Parathyroid adenoma (tissue), 2 donors: ENCODE measurements around the gene CASKIN1.

Experiments
- H2AFZ ChIP-seq: fragments of 300-600 bp; sonication (generic); one replicate; pipeline ENCODE4 v1.7.0; 2017; ENCODE audit warnings: antibody characterized with exemption, mild to moderate bottlenecking
- H3K27ac ChIP-seq: fragments of 300-600 bp; sonication (generic); one replicate; pipeline ENCODE4 v1.7.0; 2017
- H3K27me3 ChIP-seq: fragments of 300-600 bp; sonication (generic); one replicate; pipeline ENCODE4 v1.7.0; 2017; ENCODE audit warnings: low read length; ENCODE audit not compliant: control insufficient read depth, insufficient read depth
- H3K36me3 ChIP-seq: fragments of 300-600 bp; sonication (generic); one replicate; pipeline ENCODE4 v1.7.0; 2017; ENCODE audit warnings: low read length; ENCODE audit not compliant: control insufficient read depth, insufficient read depth
- H3K4me1 ChIP-seq: fragments of 300-600 bp; sonication (generic); one replicate; pipeline ENCODE4 v1.7.0; 2017; ENCODE audit warnings: control low read depth
- H3K4me2 ChIP-seq: fragments of 300-600 bp; sonication (generic); one replicate; pipeline ENCODE4 v1.7.0; 2017; ENCODE audit warnings: low read length
- H3K4me3 ChIP-seq: fragments of 300-600 bp; sonication (generic); one replicate; pipeline ENCODE4 v1.7.0; 2017; ENCODE audit warnings: low read depth, low read length
- H3K79me2 ChIP-seq: fragments of 300-600 bp; sonication (generic); one replicate; pipeline ENCODE4 v1.7.0; 2017; ENCODE audit warnings: control low read depth
- H3K9ac ChIP-seq: fragments of 300-600 bp; sonication (generic); one replicate; pipeline ENCODE4 v1.7.0; 2017; ENCODE audit warnings: mild to moderate bottlenecking
- H3K9me3 ChIP-seq: fragments of 300-600 bp; sonication (generic); one replicate; pipeline ENCODE4 v1.7.0; 2017; ENCODE audit warnings: low read length; ENCODE audit not compliant: control insufficient read depth
- TF ChIP-seq, protein P1 (sequence below): fragments of 300-600 bp; sonication (generic); IDR thresholded peaks from one replicate; pipeline ENCODE4 v1.7.0; 2017; ENCODE audit warnings: antibody characterized with exemption, mild to moderate bottlenecking
- donor health status: primary hyperparathyroidism.

Gene CASKIN1

DNA sequence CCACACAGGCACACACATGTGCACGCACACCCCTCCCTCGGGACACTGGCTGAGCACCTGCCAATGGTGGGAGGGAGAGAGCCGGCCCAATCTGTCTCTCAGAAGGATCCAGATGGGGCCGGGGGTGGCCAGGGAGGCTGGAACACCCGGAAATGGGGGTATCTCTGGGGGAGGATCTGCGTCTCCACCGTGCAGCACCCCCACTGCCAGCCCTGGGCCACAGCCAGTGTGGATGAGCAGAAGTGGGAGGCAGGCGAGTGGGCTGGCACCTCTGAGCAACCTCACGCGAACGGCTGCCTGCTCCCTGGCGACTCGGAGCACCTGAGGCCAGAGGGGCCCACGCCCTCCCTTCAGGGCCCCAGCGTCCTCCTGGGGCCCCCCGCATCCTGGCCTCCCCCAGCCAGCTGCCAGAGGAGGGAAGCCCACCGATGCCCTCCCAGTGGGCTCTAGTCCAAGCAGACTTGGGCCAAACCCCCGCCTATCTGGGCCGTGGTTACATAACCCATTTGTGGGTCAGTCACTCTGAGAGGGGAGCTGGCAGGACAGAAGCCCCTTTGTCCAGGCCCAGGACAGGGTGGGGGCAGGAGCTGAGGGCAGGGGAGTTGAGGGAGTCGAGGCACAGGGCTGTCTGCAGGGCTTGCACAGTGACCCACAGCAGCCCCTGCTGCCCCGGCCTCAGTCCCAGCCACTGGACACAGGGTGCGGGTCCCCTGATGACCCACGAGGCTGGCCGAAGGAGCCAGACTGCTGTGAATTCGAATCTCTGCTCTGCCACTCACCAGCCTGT is 5.6 kb downstream of the CASKIN1 start:
- TF ChIP-seq, protein P1, sequence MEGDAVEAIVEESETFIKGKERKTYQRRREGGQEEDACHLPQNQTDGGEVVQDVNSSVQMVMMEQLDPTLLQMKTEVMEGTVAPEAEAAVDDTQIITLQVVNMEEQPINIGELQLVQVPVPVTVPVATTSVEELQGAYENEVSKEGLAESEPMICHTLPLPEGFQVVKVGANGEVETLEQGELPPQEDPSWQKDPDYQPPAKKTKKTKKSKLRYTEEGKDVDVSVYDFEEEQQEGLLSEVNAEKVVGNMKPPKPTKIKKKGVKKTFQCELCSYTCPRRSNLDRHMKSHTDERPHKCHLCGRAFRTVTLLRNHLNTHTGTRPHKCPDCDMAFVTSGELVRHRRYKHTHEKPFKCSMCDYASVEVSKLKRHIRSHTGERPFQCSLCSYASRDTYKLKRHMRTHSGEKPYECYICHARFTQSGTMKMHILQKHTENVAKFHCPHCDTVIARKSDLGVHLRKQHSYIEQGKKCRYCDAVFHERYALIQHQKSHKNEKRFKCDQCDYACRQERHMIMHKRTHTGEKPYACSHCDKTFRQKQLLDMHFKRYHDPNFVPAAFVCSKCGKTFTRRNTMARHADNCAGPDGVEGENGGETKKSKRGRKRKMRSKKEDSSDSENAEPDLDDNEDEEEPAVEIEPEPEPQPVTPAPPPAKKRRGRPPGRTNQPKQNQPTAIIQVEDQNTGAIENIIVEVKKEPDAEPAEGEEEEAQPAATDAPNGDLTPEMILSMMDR = no peak
- H3K79me2 ChIP-seq = peaks cover 2% of the 10 kb centered on the region
- no peak overlapping the region for H3K27ac ChIP-seq
- no peaks in the 10 kb centered on the region for H3K36me3 ChIP-seq
- H3K4me3 ChIP-seq = no peak overlapping the region
- no peak overlapping the region for H2AFZ ChIP-seq
- H3K9me3 ChIP-seq = no peaks in the 10 kb centered on the region
- H3K4me2 ChIP-seq = no peak overlapping the region
- H3K9ac ChIP-seq = no peak overlapping the region
- H3K4me1 ChIP-seq = peaks cover 7% of the 10 kb centered on the region
- H3K27me3 ChIP-seq = no peaks in the 10 kb centered on the region

DNA sequence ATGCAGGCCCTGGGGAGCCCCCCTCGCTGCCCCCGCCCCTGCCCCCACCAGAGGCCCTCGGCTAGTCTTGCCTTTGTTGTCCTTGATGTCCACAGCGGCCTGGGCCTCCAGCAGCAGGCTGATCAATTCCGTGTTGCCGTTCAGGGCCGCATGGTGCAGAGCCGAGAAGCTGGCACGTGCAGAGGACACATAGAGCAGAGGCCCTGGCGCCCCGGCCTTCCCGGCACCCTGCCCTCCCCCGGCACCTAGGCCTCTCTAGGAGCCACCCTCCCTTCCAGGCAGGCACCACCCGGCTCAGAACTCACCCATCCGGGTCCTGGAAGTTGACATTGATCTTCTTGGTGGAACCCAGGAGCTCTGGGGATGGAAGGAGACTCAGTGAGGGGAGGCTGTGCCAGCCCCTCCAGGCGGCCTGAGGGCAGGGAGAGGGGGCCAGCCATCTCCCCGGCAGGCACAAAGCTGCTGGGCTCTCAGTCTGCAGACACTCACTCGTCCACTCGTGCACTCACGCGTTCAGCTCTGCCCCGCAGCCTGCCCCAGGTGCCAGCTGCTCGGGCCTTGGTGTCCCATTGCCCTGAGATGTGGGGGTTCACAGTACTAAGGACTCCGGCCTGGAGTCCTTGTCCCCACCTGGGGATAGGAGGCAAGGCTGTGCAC is 6.3 kb downstream of the CASKIN1 start:
- TF ChIP-seq, protein P1 = no peak
- Histone ChIP-seq H3K36me3 (no peaks in the 10 kb centered on the region), H3K27me3 (no peaks in the 10 kb centered on the region), H3K4me3 (no peak overlapping the region), H2AFZ (no peak overlapping the region), H3K9ac (no peak overlapping the region), H3K9me3 (no peaks in the 10 kb centered on the region), H3K4me2 (no peak overlapping the region), H3K4me1 (peaks cover 3% of the 10 kb centered on the region), H3K79me2 (peaks cover 2% of the 10 kb centered on the region), H3K27ac (no peak overlapping the region)

DNA sequence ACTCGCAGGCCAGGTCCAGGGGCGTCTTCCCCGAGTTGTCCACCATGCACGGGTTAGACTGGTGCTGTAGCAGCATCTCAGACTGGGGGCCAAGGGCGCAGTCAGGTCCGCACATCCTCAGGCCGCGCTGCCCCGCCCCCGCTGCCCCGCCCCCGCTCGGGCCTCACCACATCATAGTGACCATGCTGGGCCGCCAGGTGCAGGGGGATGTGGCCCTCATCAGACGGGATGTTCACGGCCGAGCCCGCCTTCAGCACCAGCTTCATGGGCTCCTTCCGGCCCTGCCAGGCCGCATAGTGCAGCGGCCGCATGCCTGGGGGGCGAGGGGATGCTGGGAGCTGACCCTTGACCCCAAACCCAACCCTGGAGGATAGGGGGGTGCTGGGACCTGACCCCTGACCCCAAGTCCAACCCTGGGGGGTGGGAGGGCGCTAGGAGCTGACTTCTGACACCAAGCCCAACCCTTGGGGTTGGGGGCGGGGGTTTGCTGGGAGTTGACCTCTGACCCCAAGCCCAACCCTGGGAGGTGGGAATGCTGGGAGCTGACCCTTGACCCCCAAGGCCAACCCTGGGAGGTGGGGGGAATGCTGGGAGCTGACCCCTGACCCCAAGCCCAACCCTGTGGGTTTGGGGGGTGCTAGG is 7.0 kb downstream of the CASKIN1 start:
- H3K79me2 ChIP-seq = no peaks in the 10 kb centered on the region
- H3K9ac ChIP-seq = no peak overlapping the region
- no peaks in the 10 kb centered on the region for H3K27me3 ChIP-seq
- no peak overlapping the region for H3K27ac ChIP-seq
- H2AFZ ChIP-seq = no peak overlapping the region
- no peak overlapping the region for H3K4me3 ChIP-seq
- no peak overlapping the region for H3K4me2 ChIP-seq
- TF ChIP-seq, protein P1 = no peak
- no peaks in the 10 kb centered on the region for H3K36me3 ChIP-seq
- H3K4me1 ChIP-seq = no peaks in the 10 kb centered on the region
- H3K9me3 ChIP-seq = no peaks in the 10 kb centered on the region

DNA sequence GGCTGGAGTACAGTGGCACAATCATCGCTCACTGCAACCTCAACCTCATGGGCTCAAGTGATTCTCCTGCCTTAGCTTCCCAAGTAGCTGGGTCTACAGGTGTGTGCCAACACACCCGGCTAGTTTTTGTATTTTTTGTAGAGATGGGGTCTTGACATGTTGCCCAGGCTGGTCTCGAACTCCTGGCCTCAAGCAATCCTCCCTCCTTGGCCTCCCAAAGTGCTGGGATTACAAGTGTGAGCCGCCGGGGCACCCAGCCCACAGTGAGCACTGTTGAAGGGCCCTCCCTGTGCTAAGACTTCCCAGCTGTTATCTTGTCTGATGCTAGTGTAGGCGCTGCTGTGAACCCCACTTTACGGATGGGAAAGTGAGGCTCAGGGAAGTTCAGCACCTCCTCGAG is 8.0 kb downstream of the CASKIN1 start:
- no peaks in the 10 kb centered on the region for H3K9me3 ChIP-seq
- no peak overlapping the region for H3K4me2 ChIP-seq
- H3K9ac ChIP-seq = no peak overlapping the region
- no peak overlapping the region for H3K4me3 ChIP-seq
- no peaks in the 10 kb centered on the region for H3K4me1 ChIP-seq
- no peak overlapping the region for H2AFZ ChIP-seq
- TF ChIP-seq, protein P1 = no peak
- H3K36me3 ChIP-seq = no peaks in the 10 kb centered on the region
- H3K27me3 ChIP-seq = no peaks in the 10 kb centered on the region
- no peaks in the 10 kb centered on the region for H3K79me2 ChIP-seq
- H3K27ac ChIP-seq = no peak overlapping the region
